Nephron progenitor cell (in vitro differentiated cells): ENCODE results near the gene KIFC1.

Experiments used
- DNase-seq: peaks from one replicate; pipeline ENCODE4 v3.0.0; 2021
- H3K27ac Mint-ChIP-seq: 2 replicates; pipeline ENCODE4 v1.8.0; 2021; ENCODE audit warnings: mild to moderate bottlenecking, moderate library complexity, mixed read lengths
- H3K27me3 Mint-ChIP-seq: 2 replicates; pipeline ENCODE4 v1.8.0; 2021; ENCODE audit warnings: mild to moderate bottlenecking, low read depth, mixed read lengths; ENCODE audit not compliant: poor library complexity
- H3K36me3 Mint-ChIP-seq: 2 replicates; pipeline ENCODE4 v1.8.0; 2021; ENCODE audit warnings: low read depth, mixed read lengths
- H3K4me1 Mint-ChIP-seq: 2 replicates; pipeline ENCODE4 v1.8.0; 2021; ENCODE audit warnings: mixed read lengths
- H3K4me3 Mint-ChIP-seq: 2 replicates; pipeline ENCODE4 v1.8.0; 2021; ENCODE audit warnings: mild to moderate bottlenecking, moderate library complexity, mixed read lengths
- H3K9me3 Mint-ChIP-seq: 2 replicates; pipeline ENCODE4 v1.8.0; 2021; ENCODE audit warnings: mild to moderate bottlenecking, moderate library complexity, mixed read lengths
- TF ChIP-seq, protein P1 (sequence below): fragments of 200-600 bp; sonication (generic); IDR thresholded peaks from 2 replicates; pipeline ENCODE4 v1.5.0; 2021; ENCODE audit warnings: antibody characterized with exemption

KIFC1 gene

DNA sequence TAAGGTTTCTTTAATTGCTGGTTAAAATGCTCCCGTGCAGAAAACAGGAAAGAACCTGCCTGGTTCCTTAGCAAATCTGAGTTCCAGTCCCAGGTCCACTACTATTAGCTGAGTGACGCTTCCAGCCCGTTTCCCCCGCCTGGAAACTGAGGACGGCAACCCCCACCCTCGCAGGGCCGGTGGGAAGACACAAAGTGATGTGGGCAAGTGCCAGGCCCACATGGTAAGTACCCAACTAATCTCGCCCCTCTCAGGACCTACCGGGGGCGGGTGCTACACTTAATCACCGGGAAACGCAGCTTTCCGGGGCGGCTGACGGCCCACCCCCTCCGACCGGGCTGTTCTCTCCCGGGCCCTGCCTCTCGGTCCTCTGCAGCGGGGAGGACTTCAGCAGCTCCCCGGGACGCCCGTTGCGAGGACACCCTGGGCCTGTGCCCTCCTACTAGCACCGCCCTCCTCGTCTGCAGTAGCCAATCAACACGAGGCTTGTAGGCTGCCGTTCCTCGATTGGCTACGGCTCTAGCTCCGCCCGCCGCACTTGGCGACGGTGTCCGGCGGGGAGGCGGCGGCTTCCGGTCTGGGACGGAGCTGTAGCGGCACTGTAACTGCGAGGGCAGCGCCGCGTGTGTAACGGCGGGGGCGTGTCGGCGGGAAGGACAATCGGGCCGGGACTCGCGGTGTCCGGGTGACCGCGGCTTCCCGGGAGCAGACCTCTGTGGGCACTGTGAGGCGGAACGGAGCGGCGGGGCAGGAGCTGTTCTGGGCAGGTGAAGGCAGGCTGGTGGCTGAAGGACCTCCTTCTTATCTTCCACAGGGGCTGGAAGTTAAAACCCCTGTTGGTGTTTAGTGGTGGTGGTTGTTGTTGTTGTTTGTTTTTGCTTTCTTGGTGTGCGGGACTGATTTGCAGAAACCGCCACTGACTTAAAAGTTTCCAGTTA is 62.7 kb downstream of the KIFC1 start, which contains the start of gene ZBTB9:
ZBTB9 (plus strand) TSS at position 568 of the 938 bp plus-strand sequence. CDS start 525 bp downstream, outside the sequence.
- peaks cover 37% of the 10 kb centered on the region for H3K36me3 Mint-ChIP-seq

DNA sequence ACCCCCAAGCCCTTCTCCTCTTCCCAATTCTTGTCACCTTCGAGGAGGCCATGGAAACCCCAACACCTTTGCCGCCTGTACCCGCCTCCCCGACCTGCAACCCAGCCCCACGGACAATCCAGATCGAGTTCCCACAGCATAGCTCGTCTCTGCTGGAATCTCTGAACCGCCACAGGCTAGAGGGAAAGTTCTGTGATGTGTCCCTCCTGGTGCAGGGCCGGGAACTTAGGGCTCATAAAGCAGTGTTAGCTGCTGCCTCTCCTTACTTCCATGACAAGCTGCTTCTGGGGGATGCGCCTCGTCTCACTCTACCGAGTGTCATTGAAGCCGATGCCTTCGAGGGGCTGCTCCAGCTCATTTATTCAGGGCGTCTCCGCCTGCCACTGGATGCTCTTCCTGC is 63.4 kb downstream of the KIFC1 start:
- Mint-ChIP-seq H3K4me3 (peak overlapping the region; percentile 91), H3K36me3 (peaks cover 34% of the 10 kb centered on the region), H3K27me3 (peaks cover 12% of the 10 kb centered on the region), H3K4me1 (peaks cover 25% of the 10 kb centered on the region), H3K27ac (peak overlapping the region; percentile 84), H3K9me3 (no peaks in the 10 kb centered on the region)
- no peak for DNase-seq
- TF ChIP-seq, protein P1, sequence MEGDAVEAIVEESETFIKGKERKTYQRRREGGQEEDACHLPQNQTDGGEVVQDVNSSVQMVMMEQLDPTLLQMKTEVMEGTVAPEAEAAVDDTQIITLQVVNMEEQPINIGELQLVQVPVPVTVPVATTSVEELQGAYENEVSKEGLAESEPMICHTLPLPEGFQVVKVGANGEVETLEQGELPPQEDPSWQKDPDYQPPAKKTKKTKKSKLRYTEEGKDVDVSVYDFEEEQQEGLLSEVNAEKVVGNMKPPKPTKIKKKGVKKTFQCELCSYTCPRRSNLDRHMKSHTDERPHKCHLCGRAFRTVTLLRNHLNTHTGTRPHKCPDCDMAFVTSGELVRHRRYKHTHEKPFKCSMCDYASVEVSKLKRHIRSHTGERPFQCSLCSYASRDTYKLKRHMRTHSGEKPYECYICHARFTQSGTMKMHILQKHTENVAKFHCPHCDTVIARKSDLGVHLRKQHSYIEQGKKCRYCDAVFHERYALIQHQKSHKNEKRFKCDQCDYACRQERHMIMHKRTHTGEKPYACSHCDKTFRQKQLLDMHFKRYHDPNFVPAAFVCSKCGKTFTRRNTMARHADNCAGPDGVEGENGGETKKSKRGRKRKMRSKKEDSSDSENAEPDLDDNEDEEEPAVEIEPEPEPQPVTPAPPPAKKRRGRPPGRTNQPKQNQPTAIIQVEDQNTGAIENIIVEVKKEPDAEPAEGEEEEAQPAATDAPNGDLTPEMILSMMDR = no peak

More for the DNA sequence above, 62.7 kb downstream of the KIFC1 start, which contains the start of gene ZBTB9:
- Mint-ChIP-seq H3K9me3 (no peaks in the 10 kb centered on the region), H3K27ac (peak within 1 kb of the TSS; percentile 84), H3K27me3 (peaks cover 4% of the 10 kb centered on the region), H3K4me3 (peak within 1 kb of the TSS; percentile 91), H3K4me1 (peaks cover 25% of the 10 kb centered on the region)
- peak; percentile 95 for DNase-seq
- TF ChIP-seq, protein P1 = no peak

DNA sequence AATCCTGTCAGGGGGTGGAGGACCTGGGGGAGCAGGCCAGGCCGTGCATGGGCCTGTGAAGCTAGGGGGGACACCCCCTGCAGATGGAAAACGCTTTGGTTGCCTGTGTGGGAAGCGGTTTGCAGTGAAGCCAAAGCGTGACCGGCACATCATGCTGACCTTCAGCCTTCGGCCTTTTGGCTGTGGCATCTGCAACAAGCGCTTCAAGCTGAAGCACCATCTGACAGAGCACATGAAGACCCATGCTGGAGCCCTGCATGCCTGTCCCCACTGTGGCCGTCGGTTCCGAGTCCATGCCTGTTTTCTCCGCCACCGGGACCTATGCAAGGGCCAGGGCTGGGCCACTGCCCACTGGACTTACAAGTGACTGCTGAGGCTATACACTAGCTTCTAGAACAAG is 64.5 kb downstream of the KIFC1 start:
- TF ChIP-seq, protein P1 = no peak
- peaks cover 29% of the 10 kb centered on the region for H3K36me3 Mint-ChIP-seq
- H3K4me1 Mint-ChIP-seq = peaks cover 25% of the 10 kb centered on the region
- H3K27me3 Mint-ChIP-seq = peaks cover 13% of the 10 kb centered on the region
- peak overlapping the region; percentile 91 for H3K4me3 Mint-ChIP-seq
- H3K9me3 Mint-ChIP-seq = no peaks in the 10 kb centered on the region
- no peak for DNase-seq
- no peak overlapping the region for H3K27ac Mint-ChIP-seq

DNA sequence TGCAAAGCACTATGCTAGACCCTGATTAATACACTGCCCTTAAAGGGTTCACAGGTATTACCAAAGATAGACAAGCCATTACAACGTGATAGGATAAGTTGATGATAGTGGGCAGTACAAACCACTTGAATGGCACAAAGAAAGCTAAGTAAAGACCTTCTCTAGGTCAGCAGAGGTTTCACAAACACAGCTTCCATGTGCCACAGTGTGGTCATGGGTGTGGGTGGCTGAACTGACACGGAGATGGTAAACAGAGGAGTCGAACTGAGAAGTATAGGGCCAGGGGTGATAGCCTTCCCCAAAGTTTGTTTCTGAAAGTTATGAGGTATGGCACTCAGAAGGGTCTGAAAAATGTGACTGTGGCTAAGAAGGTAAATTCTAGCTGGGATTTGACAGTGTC is 67.1 kb downstream of the KIFC1 start:
- H3K27ac Mint-ChIP-seq = peak overlapping the region; percentile 33
- TF ChIP-seq, protein P1 = no peak
- no peaks in the 10 kb centered on the region for H3K9me3 Mint-ChIP-seq
- no peak for DNase-seq
- no peak overlapping the region for H3K4me3 Mint-ChIP-seq
- peaks cover 16% of the 10 kb centered on the region for H3K4me1 Mint-ChIP-seq
- H3K27me3 Mint-ChIP-seq = peaks cover 25% of the 10 kb centered on the region
- H3K36me3 Mint-ChIP-seq = peaks cover 29% of the 10 kb centered on the region

DNA sequence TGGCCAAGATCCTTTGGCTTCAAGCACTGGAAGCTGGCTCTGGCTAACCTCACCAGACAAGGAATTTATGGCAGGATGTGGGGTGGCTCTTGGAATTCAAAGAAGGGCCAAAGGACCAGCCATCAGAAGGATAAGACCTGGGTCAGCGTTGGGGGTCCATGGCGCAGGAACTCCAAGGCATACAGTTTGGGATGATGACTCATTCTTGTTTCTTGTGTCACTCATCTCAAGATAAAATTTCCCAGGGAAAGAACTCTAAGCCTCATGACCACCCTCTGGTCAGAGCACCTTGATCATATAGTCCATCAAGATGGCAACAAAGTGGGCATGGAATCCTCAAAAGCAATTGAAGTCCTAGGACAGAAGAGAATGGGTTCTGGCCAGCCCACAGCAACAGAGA is 67.6 kb downstream of the KIFC1 start:
- H3K9me3 Mint-ChIP-seq = no peaks in the 10 kb centered on the region
- peaks cover 28% of the 10 kb centered on the region for H3K27me3 Mint-ChIP-seq
- no peak overlapping the region for H3K4me3 Mint-ChIP-seq
- TF ChIP-seq, protein P1 = no peak
- DNase-seq = no peak
- no peak overlapping the region for H3K27ac Mint-ChIP-seq
- peaks cover 29% of the 10 kb centered on the region for H3K36me3 Mint-ChIP-seq
- H3K4me1 Mint-ChIP-seq = peaks cover 12% of the 10 kb centered on the region
